HG02678 (cell line): ENCODE data around the gene ASIC4.
A peak's percentile ranks its signal among the peaks of the same experiment; 100 is the strongest.

Experiments used
- ATAC-seq: cut with Tn5 transposase; IDR thresholded peaks from one replicate; pipeline ENCODE4 v1.9.1; 2021; ENCODE audit warnings: mild to moderate bottlenecking, moderate library complexity; ENCODE audit not compliant: unreplicated experiment

Gene ASIC4

DNA sequence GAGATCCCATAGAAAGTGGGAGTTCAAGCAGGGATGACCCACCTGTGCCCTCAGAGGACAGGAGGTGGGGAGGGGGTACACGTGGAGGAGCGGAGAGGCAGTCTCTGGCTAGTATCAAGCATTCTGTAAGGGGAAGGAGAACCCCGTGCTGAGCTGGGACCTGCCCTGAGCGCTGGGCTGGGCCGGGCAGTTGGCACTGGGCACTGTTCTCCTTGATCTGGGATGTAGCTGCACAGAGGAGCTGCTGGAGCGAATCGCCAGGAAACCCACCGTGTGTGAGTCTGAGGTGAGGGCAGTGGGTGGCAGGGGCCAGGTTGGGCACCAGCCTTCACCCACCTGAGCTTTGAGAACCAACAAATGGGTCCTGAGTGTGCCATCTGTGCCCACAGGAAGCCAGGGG is 35.4 kb upstream of the ASIC4 start:
- ATAC-seq, result no peak

DNA sequence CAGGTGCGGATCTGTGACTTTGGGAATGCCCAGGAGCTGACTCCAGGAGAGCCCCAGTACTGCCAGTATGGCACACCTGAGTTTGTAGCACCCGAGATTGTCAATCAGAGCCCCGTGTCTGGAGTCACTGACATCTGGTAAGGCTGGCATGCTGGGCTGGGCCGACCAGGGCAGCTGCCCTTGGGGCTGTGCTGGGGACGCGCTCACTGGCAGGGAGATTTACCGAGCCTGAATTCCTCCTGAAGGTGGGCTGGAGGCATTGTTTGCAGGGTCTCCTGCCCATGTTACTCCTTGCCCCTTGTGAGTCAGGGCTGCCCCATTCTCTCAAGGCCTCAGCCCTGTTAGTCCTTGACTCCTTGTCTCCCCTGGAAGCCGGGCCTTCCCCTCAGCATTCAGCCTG is 34.3 kb upstream of the ASIC4 start:
- no peak for ATAC-seq

- ATAC-seq, result no peak
Observed at GRCh38 chr2:219482674-219483405, 31.4 kb upstream of the ASIC4 start.

GRCh38 chr2:219483451-219484342 is 30.6 kb upstream of the ASIC4 start:
- no peak for ATAC-seq

DNA sequence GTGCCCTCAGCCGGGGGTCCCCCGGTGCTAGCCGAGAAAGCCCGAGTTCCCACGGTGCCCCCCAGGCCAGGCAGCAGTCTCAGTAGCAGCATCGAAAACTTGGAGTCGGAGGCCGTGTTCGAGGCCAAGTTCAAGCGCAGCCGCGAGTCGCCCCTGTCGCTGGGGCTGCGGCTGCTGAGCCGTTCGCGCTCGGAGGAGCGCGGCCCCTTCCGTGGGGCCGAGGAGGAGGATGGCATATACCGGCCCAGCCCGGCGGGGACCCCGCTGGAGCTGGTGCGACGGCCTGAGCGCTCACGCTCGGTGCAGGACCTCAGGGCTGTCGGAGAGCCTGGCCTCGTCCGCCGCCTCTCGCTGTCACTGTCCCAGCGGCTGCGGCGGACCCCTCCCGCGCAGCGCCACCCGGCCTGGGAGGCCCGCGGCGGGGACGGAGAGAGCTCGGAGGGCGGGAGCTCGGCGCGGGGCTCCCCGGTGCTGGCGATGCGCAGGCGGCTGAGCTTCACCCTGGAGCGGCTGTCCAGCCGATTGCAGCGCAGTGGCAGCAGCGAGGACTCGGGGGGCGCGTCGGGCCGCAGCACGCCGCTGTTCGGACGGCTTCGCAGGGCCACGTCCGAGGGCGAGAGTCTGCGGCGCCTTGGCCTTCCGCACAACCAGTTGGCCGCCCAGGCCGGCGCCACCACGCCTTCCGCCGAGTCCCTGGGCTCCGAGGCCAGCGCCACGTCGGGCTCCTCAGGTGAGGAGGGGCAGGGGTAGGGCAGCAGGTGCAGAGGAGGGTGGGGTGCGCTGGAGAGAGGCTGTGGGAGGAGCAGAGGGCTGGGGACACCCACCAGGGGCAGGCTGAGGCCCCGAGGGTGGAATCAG is 29.7 kb upstream of the ASIC4 start:
- no peak for ATAC-seq

GRCh38 chr2:219485201-219485580 is 29.1 kb upstream of the ASIC4 start:
- ATAC-seq, result no peak

DNA sequence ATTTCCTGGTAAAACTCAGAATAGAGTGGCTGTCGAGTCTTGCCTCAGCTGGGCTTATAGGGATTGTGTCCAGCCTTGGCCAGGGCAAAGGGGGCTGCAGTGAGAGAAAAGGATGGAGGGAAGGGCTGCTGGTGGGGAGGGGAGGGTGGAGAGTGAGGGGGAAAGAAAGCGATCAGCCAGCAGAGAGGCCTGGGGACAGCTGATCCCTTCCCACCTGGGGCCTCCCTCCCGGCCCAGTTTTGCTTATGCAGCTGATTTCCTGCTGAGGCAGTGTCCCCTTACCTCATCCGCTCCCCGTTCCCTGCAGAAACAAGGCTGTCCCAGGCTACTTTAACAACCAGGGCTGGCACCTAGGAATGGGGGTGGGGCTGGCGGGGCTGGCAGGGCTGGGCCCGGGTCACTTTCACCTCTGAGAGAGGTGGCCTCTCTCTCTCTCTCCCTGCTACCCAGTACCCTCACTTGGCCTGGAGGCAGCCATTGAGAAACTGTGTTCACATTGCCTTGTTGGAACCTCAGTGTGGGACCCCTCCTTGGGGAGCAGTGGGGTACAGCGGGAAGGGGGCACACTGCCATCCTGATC is 27.8 kb upstream of the ASIC4 start:
- ATAC-seq, result no peak

GRCh38 chr2:219488149-219488843 is 26.0 kb upstream of the ASIC4 start:
- no peak for ATAC-seq

DNA sequence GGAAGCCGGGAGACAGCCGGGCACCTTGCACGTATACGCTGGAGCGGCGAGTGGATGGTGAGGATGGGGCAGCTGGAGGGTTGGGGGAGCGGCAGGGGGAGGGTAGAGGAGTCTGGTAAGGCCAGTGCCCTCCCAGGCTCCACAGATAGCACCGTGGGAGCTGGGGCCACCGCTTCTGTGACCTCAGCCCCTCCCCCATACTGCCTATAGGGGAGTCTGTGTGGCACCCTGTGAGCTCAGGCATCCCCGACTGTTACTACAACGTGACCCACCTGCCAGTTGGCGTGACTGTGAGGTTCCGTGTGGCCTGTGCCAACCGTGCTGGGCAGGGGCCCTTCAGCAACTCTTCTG is 25.5 kb upstream of the ASIC4 start:
- ATAC-seq, result no peak

DNA sequence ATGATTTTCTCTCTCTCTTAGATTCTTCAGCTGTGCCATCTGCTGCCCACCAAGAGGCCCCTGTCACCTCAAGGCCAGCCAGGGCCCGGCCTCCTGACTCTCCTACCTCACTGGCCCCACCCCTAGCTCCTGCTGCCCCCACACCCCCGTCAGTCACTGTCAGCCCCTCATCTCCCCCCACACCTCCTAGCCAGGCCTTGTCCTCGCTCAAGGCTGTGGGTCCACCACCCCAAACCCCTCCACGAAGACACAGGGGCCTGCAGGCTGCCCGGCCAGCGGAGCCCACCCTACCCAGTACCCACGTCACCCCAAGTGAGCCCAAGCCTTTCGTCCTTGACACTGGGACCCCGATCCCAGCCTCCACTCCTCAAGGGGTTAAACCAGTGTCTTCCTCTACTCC is 25.0 kb upstream of the ASIC4 start:
- ATAC-seq, result no peak

- ATAC-seq, result no peak
Observed at GRCh38 chr2:219490186-219490585, 24.1 kb upstream of the ASIC4 start.

DNA sequence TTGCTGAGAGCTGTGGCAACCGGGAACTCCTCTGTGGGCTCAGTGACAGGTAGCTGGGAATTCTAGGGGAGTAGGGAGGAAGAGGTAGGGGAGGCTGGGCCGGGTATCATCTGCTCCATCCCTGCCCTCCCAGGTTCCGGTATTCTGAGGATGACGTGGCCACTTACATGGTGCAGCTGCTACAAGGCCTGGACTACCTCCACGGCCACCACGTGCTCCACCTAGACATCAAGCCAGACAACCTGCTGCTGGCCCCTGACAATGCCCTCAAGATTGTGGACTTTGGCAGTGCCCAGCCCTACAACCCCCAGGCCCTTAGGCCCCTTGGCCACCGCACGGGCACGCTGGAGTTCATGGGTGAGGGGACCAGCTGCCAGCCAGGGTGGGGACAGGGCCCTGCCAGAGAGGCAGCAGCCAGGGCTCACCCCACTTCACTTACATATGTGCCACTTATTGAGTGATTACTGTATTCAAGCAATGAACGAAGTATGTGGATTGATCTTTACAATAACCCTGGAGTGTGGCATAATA is 23.6 kb upstream of the ASIC4 start:
- no peak for ATAC-seq

GRCh38 chr2:219491278-219491963 is 22.9 kb upstream of the ASIC4 start:
- no peak for ATAC-seq

- no peak for ATAC-seq
Observed at GRCh38 chr2:219492575-219492974, 21.7 kb upstream of the ASIC4 start.

GRCh38 chr2:219493086-219493485 is 21.2 kb upstream of the ASIC4 start:
- no peak for ATAC-seq

DNA sequence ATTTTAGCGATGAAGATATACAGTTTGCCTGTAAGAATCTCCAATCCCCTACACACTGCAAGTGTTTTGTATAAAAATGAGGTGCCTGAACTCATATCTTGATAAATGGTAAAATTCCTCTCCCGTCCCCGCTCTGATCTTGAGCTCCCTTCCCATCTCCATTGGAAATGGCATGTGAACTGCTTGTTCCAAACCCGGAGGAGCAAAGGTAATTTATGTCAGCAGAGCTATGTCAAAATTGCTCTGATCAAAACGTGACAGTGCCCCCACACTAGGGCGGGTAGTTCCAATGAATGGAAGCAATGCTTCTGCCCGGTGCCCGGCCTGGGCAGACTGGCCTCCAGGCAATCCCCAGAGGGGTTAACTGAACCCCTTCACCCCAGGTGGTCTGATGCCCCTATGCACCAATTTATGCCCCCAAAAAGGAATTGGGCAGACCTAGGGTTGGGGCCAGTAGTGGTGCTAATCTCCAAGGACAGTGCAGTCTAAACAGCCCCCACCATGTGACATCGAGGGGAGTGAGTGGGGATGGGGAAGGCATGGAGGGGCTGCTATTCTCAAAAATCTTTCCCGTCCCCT is 19.2 kb upstream of the ASIC4 start:
- no peak for ATAC-seq

GRCh38 chr2:219495531-219496122 is 18.7 kb upstream of the ASIC4 start:
- ATAC-seq, result peak; percentile 17

DNA sequence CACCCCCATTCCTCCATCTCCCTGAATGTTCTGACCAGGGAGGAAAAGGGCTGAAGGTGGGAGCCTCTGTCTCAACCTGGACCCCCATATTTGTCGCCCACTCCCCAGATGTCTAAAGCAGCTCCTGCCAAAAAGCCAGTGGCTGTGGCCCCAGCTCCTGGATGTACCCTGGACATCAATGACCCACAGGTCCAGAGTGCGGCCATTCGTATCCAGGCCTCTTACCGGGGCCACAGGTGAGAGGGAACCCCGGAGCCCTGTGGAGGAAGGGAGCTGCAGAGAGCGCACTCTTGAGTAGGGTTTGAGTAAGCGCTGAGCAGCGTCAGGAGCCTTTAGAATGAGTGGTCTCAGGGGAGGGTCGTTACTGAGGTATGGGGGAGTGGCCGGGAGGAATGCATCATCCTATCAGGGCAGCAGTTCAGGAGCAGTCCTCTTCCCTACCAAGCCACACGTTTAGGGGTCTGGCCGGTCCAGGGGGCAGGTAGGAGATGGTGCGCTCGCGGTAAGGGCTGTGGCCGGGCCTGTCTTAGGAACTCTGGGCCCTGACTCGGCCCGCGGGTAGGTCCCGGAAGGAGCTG is 17.9 kb upstream of the ASIC4 start:
- ATAC-seq, result no peak
